DMS 273 (cell line): ENCODE results near the gene ME1.
A peak's percentile ranks its signal among the peaks of the same experiment; 100 is the strongest.
"Not testable (repeated sequence)": the region's sequence is repeated elsewhere in the genome, so short reads cannot be mapped to it uniquely, and the experiment has no call there.

Experiments used
- DNase-seq: peaks from one replicate; lab custom pipeline; 2025; ENCODE audit not compliant: unreplicated experiment; lab: John Stamatoyannopoulos, UW

The ME1 gene

DNA sequence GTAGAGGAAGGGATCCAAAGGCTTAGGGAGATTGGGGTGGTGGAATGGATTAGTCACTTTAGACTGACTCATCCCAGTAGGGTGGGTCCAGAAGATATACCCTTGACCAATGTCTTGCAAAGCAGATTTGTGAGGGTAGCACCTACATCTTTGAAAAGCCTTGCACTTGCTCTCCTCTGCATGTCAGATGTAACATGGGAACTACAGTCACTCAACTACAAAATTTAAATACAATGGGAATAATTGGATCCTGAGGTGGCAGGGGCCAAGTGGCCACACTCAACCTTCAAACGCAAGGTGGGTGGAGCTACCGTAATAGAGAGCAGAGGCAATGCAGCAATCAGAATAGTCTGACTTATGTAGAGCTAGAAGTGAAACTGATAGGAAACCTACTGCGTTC lies 71.2 kb downstream of the ME1 start:
- DNase-seq = no peak

- no peak for DNase-seq
Observed at GRCh38 chr6:83354747-83355146, 76.1 kb downstream of the ME1 start.

GRCh38 chr6:83352424-83353061 lies 78.3 kb downstream of the ME1 start:
- DNase-seq = no peak

- no peak for DNase-seq
Observed at GRCh38 chr6:83343121-83343520, 87.7 kb downstream of the ME1 start.

DNA sequence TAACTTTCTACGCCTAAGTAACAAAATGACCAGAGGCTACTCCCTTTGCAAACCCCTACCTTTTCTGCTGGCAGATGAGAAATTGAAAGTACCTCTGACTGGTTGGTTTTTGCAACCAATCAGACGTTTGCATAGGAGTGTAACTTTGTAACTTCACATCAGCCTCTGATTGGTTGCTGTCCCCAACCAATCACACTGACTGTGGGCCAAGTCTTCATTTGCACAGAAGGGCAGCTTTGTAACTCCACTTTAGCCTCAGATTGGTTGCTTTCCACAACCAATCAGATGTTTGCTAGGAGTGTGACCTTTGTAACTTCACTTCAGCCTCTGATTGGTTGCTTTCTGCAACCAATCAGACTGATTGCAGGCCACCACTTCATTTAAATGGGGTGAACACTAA lies 89.1 kb downstream of the ME1 start:
- no peak for DNase-seq

DNA sequence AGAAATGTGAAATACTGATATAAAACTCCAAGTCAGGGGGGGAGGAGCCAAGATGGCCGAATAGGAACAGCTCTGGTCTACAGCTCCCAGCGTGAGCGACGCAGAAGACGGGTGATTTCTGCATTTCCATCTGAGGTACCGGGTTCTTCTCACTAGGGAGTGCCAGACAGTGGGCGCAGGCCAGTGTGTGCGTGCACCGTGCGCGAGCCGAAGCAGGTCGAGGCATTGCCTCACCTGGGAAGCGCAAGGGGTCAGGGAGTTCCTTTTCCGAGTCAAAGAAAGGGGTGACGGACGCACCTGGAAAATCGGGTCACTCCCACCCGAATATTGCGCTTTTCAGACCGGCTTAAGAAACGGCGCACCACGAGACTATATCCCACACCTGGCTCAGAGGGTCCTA lies 96.9 kb downstream of the ME1 start:
- DNase-seq = not testable (repeated sequence)

- DNase-seq = no peak
Observed at GRCh38 chr6:83333500-83333899, 97.4 kb downstream of the ME1 start.

- DNase-seq = no peak
Observed at GRCh38 chr6:83314693-83315092, 116.2 kb downstream of the ME1 start.

DNA sequence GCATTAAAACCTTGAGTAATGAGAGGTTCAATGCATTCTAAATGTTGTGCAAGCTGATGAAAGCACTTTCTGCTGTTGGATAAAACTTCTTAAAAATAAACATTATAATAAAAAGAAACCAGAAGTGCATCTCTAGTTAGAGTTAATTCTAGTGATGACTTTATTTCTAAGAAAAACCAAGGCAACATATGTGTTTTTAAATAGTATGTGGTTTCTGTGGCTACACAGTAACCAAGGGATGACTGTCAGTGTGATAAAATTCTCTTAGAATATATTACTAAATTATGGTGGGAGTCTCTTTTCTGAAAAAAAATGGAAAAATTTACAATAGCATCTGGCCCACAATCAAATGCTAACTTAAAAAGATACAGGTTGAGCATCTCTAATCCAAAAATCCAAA lies 117.0 kb downstream of the ME1 start:
- no peak for DNase-seq

DNA sequence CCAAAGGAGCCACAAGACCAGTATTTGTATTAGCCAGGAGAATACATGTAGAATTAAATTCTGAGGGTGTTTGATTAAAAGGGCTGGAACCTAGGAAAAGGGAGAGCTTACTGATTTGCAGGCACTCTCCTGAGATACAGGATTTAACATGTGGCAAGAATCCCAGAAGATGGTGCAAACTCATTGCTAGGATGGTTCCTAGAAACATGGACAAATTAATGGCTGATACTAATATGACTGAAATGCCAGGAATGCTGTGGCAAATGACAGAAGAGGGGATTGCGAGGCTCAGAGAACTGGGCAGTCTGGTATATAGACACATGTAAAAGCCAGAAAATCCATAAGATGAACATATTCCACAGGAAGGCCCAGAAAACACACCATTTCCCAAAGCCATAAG lies 119.6 kb downstream of the ME1 start:
- DNase-seq = no peak

GRCh38 chr6:83310046-83310445 lies 120.8 kb downstream of the ME1 start:
- DNase-seq = no peak

DNA sequence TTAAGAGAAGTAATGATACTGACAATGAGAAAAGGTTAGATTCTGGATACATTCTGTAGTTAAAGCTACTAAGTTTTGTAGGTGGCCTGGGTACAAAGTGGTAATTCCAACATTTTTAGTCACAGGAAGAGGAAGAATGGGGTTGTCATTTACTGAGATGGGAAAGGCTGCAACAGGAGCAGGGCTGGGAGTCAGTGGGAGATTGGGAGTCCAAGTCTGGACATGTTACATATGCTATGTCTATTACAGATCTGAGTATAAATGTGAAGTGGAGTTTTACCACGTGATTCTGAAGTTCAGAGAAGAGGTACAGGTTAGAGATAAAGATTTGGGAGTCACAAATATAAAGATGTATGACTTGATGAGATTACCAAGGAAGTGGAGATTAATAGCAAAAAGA lies 121.5 kb downstream of the ME1 start:
- DNase-seq = no peak

DNA sequence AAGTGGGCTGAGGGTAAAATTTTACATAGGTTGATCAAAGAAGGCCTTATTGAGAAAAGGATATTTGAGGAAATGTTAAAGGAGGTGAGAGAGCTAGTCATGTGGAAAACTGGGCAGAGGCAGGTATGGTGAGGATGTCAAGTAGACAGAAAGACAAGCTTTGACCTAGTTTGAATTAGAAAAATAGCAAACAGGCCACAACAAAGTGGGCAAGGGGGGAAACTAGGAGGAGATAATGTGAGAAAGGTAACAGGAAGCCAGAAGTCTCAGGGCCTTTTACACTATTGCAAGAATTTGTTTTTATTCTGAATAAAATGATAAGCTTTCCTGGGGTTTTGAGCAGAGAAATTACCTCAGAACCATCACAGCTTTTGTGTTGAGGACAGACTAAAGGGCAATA lies 122.0 kb downstream of the ME1 start:
- no peak for DNase-seq

DNA sequence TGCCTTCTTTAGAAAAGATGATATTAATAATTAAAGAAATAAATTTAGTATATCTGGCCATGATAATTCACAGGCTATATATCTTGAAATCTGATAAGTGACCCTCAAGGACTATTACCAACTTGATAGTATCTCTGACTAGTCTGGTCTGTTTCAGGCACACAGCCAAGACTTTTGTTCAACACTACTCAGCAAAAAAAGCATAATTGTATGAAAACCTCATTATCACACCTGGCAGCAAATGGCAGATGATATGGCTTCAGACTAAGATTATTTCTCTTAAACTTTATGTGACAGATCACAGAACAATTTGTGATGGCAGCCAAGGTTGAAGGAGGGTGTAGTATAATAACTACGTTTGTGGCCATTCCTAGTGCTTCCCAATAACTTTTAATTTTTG lies 123.0 kb downstream of the ME1 start:
- no peak for DNase-seq

DNA sequence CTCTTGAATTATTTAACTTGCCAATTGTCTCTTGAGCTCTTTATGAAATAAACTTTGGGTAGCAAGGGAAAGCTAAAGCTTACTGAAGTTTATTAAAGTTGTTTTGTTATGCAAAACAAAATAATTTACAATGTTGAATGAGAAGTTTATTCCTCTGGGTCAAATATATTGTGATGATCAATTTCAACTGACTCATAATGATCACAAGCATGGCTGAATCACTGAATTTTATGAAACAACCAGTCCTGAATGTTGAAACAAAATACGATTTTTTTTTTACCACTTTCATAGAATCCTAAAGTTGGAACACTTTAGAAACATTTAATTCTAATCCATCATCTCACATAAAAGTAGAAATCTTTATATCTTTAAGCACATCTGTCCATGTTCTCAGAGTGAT lies 127.4 kb downstream of the ME1 start:
- DNase-seq = no peak

DNA sequence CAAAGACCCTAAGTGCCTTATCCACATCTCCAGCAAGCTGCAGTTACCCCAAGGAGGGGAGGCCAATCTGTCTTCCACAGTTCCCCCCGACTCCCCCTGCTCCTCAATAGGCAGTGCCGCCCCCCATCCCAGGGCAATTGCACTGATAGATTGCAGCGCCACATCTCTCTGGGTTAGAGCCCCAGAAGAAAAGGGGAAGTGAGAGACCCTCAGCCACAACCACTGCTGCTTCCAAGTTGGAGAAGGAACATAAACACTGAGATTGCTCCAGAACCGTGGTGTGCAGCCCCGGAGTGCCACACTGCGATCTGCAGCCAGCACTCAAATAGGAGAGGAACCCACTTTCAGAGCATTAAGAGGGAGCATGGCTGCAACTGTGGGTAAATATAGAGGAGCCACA lies 136.2 kb downstream of the ME1 start:
- no peak for DNase-seq

DNA sequence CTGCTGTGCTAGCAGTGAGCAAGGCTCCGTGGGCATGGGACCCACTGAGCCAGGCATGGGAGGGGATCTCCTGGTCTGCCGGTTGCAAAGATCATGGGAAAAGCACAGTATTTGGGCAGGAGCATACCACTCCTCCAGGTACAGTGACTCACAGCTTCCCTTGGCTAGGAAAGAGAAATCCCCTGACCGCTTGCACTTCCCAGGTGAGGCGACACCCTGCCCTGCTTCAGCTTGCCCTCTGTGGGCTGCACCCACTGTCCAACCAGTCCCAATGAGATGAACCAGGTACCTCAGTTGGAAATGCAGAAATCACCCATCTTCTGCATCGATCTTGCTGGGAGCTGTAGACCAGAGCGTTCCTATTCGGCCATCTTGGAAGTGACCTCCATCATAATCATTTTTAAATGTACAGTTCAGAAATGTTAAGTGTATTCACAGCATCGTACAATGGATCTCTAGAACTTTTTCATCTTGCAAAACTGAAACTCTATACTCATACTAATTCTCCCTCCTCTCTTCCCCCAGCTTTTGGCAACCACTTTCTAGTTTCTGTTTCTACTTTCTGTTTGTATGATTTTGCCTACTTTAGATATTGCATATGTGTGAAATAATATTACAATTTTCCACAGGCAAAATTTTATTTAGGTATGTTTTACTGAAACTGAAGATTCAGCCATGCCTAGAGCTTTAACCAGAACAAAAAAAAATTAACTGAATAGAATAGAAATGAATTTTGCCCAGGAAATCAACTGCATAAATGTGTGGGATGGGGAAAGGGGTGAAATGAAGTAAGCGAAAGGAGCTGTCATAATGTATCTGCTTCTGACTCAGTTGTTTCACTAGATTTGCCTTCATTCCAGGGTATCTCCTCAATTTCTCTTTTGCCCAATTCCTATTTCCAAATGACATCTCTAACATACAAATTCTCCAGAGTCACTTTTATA lies 137.7 kb downstream of the ME1 start:
- no peak for DNase-seq

DNA sequence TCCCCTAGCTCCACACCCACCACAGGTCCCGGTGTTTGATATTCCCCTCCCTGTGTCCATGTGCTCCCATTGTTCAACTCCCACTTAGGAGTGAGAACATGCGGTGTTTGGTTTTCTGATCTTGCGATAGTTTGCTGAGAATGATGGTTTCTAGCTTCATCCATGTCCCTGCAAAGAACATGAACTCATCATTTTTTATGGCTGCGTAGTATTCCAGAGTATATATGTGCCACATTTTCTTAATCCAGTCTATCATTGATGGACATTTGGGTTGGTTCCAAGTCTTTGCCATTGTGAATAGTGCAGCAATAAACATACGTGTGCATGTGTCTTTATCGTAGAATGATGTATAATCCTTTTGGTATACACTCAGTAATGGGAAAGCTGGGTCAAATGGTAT lies 143.6 kb downstream of the ME1 start:
- DNase-seq = not testable (repeated sequence)

GRCh38 chr6:83285917-83286316 lies 144.9 kb downstream of the ME1 start:
- no peak for DNase-seq

GRCh38 chr6:83273596-83273995 lies 157.3 kb downstream of the ME1 start:
- DNase-seq = peak; percentile 3

DNA sequence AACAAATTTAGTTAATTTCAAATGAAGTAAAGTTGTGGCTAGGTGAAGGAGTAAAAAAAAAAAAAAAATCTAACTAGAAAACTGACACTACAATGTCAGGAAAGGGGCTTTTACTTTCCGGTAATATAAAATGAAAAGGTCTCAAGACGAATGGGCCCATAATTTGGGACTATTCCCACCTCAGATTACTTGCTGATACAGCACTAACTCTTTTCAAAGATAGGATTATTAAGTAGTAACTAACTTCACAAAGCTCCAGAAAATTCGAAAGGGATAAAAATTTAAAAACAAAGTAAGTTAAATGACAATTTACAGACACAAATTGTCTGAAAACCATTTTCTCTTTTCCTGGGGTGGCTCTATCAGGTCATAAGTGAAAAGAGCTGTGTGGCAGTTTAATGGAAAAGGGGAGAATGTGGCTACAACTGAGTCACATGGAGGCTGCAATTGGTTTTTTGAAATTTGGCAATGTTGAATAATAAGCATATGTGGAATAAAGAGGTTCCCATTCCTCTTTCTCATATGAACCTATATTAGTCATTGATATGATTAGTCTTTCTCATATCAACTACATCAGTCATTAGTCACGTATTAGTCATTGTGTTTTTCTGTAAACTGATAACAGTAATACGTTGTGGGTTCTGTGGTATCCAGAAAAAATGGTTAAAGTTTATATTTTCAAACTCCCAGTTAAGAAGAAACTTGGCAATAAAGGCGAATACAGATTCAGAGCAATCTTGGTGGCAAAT lies 159.7 kb downstream of the ME1 start:
- DNase-seq = no peak

DNA sequence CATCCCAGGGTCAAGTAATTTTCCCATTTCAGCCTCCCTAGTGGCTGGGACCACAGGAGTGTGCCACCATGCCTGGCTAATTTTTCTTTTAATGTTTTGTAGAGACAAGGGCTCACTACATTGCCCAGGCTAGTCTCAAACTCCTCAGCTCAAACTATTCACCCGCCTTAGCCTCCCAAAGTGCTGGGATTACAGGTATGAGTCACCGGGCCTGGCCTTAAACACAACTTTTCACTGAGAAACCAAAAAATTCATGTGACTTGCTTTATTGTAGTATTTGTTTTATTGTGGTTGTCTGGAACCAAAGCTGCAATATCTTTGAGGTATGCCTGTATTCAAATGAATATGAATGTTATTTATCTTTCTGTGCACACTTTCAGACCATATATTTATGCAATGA lies 165.5 kb downstream of the ME1 start:
- DNase-seq = no peak
